Endometrial microvascular endothelial cells (primary cell): ENCODE data around the gene EXOC3. TPM values are rescaled to one million over a fixed set of nuclear protein-coding genes. Genes with fewer than 3 reads are reported as not detected.
"Not testable (repeated sequence)": the region's sequence is repeated elsewhere in the genome, so short reads cannot be mapped to it uniquely, and the experiment has no call there.

Experiments used
- in situ Hi-C: cut with HindIII; loops from 2 replicates; pipeline ENCODE4 v1.10.0; 2017; ENCODE audit warnings: low sequenced_read_pairs, low pct_unique_long_range_greater_than_20kb; ENCODE audit errors: inconsistent ontology term
- total RNA-seq: library from RNA; depleted of rRNA; stranded (reverse); fragments of >200 nt; gene quantifications from one replicate; pipeline ENCODE4 v1.2.3, GENCODE V29; 2015; ENCODE audit errors: inconsistent ontology term

EXOC3 gene
- total RNA-seq, 1 donor from 2014 or later = 32.1 TPM

- in situ Hi-C loops = no loop called here
Observed at GRCh38 chr5:478369-478981, 35.5 kb downstream of the EXOC3 start.

GRCh38 chr5:478982-479535 lies 36.1 kb downstream of the EXOC3 start:
- in situ Hi-C loops = no loop called here

- in situ Hi-C loops = no loop called here
Observed at GRCh38 chr5:479566-480319, 36.8 kb downstream of the EXOC3 start.

GRCh38 chr5:481347-481746 lies 38.4 kb downstream of the EXOC3 start:
- in situ Hi-C loops = no loop called here

GRCh38 chr5:482021-482420 lies 39.0 kb downstream of the EXOC3 start:
- in situ Hi-C loops = no loop called here

GRCh38 chr5:482506-482905 lies 39.5 kb downstream of the EXOC3 start:
- in situ Hi-C loops = no loop called here

GRCh38 chr5:483011-483410 lies 40.0 kb downstream of the EXOC3 start:
- in situ Hi-C loops = no loop called here

- in situ Hi-C loops = no loop called here
Observed at GRCh38 chr5:483434-484140, 40.6 kb downstream of the EXOC3 start.

- in situ Hi-C loops = no loop called here
Observed at GRCh38 chr5:484556-484955, 41.6 kb downstream of the EXOC3 start.

- in situ Hi-C loops = no loop called here
Observed at GRCh38 chr5:485113-485945, 42.4 kb downstream of the EXOC3 start.

- in situ Hi-C loops = no loop called here
Observed at GRCh38 chr5:485946-486491, 43.0 kb downstream of the EXOC3 start.

- in situ Hi-C loops = not testable (repeated sequence)
Observed at GRCh38 chr5:486597-486996, 43.6 kb downstream of the EXOC3 start.

GRCh38 chr5:488241-488640 lies 45.3 kb downstream of the EXOC3 start:
- in situ Hi-C loops = no loop called here

GRCh38 chr5:488744-489688 lies 46.0 kb downstream of the EXOC3 start:
- in situ Hi-C loops = no loop called here

- in situ Hi-C loops = no loop called here
Observed at GRCh38 chr5:489689-490080, 46.7 kb downstream of the EXOC3 start.

GRCh38 chr5:490116-491106 lies 47.4 kb downstream of the EXOC3 start:
- in situ Hi-C loops = no loop called here
